NCI-H128 (cell line): ENCODE measurements around the gene AUH.

Experiments
- DNase-seq: peaks from one replicate; lab custom pipeline; 2025; ENCODE audit not compliant: unreplicated experiment; lab: John Stamatoyannopoulos, UW

AUH gene

GRCh38 chr9:91341258-91341746 is 20.4 kb downstream of the AUH start:
- no peak for DNase-seq

- no peak for DNase-seq
These were observed 21.2 kb downstream of the AUH start for GRCh38 chr9:91340395-91340967.

- no peak for DNase-seq
These were observed 23.0 kb downstream of the AUH start for GRCh38 chr9:91338681-91339080.

GRCh38 chr9:91336786-91337185 is 24.9 kb downstream of the AUH start:
- no peak for DNase-seq

- DNase-seq = no peak
These were observed 27.7 kb downstream of the AUH start for GRCh38 chr9:91334053-91334452.

GRCh38 chr9:91333551-91333950 is 28.2 kb downstream of the AUH start:
- no peak for DNase-seq

GRCh38 chr9:91332546-91333231 is 29.0 kb downstream of the AUH start:
- no peak for DNase-seq

GRCh38 chr9:91331849-91332248 is 29.9 kb downstream of the AUH start:
- no peak for DNase-seq

GRCh38 chr9:91328186-91328585 is 33.5 kb downstream of the AUH start:
- no peak for DNase-seq

- DNase-seq = no peak
These were observed 40.0 kb downstream of the AUH start for GRCh38 chr9:91321691-91322090.

- DNase-seq = no peak
These were observed 41.4 kb downstream of the AUH start for GRCh38 chr9:91320299-91320698.

GRCh38 chr9:91316093-91316492 is 45.6 kb downstream of the AUH start:
- no peak for DNase-seq

GRCh38 chr9:91315191-91315590 is 46.5 kb downstream of the AUH start:
- no peak for DNase-seq

- no peak for DNase-seq
These were observed 48.9 kb downstream of the AUH start for GRCh38 chr9:91312717-91313325.

GRCh38 chr9:91310037-91310436 is 51.7 kb downstream of the AUH start:
- no peak for DNase-seq

- DNase-seq = no peak
These were observed 53.5 kb downstream of the AUH start for GRCh38 chr9:91308191-91308590.

GRCh38 chr9:91307279-91307678 is 54.4 kb downstream of the AUH start:
- no peak for DNase-seq

- no peak for DNase-seq
These were observed 55.5 kb downstream of the AUH start for GRCh38 chr9:91306296-91306630.

- no peak for DNase-seq
These were observed 56.0 kb downstream of the AUH start for GRCh38 chr9:91305596-91306295.

- DNase-seq = no peak
These were observed 57.8 kb downstream of the AUH start for GRCh38 chr9:91303741-91304415.

- no peak for DNase-seq
These were observed 58.9 kb downstream of the AUH start for GRCh38 chr9:91302831-91303230.
